HG02678 (cell line): ENCODE data around the gene ATG7.
"Not testable (repeated sequence)": the region's sequence is repeated elsewhere in the genome, so short reads cannot be mapped to it uniquely, and the experiment has no call there.

ENCODE experiments used
- ATAC-seq: cut with Tn5 transposase; IDR thresholded peaks from one replicate; pipeline ENCODE4 v1.9.1; 2021; ENCODE audit warnings: mild to moderate bottlenecking, moderate library complexity; ENCODE audit not compliant: unreplicated experiment

ATG7 gene

GRCh38 chr3:11250902-11251806, 21.0 kb upstream of the ATG7 start:
- no peak for ATAC-seq

DNA sequence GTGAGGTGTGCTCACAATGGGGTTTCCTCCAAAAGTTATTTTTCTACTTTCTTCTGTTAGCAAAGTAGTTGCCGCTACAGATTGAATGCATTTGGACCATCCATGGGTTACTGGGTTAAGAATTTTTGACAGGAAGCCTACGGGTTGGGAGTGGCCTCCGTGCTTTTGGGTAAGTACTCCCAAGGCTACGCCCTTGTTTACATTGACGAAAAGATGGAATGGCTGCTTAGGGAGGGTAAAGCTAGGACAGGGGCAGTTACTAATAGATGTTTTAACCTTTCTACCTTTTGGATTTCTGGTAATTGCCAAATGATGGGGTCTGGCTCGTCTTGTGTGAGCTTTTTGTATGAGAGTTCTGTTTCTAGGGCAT, 20.4 kb upstream of the ATG7 start:
- ATAC-seq: no peak

GRCh38 chr3:11254876-11255275, 17.3 kb upstream of the ATG7 start:
- ATAC-seq: no peak

DNA sequence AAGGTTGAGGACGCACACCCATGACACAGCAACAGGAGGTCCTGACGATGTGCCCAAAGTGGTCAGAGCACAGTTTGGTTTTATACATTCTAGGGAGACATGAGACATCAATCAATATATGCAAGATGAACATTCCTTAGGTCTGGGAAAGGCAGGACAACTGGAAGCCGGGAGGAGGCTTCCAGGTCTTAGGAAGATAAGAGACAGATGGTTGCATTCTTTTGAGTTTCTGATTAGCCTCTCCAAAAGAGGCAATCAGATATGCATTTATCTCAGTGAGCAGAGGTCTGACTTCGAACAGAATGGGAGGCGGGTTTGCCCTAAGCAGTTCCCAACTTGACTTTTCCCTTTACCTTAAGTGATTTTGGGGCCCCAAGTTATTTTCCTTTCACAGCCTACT, 16.7 kb upstream of the ATG7 start:
- not testable (repeated sequence) for ATAC-seq

- ATAC-seq: no peak
Measured at GRCh38 chr3:11258958-11259357, 13.2 kb upstream of the ATG7 start.

DNA sequence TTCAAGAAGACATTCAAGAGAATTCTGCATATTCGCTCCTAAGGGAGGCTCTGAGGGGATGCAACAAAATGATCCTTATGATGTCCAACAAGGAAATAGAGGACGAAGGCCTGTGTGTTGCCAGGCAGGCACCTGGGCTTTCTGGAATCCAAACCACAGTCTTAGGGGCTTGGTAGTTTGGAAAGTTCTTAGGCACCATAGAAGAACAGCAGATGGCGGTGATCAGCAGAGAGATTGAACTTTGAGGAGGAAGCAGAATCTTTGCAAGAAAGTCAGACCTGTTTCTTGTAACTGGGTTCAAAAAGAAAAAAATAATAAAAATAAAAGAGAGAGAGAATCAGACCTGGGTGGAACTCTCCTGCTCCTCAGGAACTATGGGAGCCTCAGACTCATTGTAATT, 11.7 kb upstream of the ATG7 start:
- no peak for ATAC-seq

DNA sequence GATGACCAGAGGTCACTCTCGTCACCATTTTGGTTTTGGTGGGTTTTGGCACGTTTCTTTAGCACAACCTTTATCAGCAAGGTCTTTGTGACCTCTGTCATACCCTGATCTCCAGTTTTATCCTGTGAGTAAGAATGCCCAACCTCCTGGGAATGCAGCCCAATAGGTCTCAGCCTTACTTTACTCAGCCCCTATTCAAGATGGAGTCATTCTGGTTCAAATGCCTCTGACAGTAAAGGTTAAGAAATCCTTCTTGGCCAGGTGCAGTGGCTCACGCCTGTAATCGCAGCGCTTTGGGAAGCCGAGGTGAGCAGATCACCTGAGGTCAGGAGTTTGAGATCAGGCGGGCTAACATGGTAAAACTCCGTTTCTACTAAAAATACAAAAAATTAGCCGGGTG, 3.2 kb upstream of the ATG7 start:
- no peak for ATAC-seq

GRCh38 chr3:11272906-11273574, 843 bp downstream of the ATG7 start:
- ATAC-seq: no peak

- no peak for ATAC-seq
Measured at GRCh38 chr3:11273891-11274291, 1.7 kb downstream of the ATG7 start.

- ATAC-seq: no peak
Measured at GRCh38 chr3:11274566-11275142, 2.5 kb downstream of the ATG7 start.

GRCh38 chr3:11275926-11276325, 3.7 kb downstream of the ATG7 start:
- no peak for ATAC-seq

GRCh38 chr3:11276901-11277300, 4.7 kb downstream of the ATG7 start:
- no peak for ATAC-seq

DNA sequence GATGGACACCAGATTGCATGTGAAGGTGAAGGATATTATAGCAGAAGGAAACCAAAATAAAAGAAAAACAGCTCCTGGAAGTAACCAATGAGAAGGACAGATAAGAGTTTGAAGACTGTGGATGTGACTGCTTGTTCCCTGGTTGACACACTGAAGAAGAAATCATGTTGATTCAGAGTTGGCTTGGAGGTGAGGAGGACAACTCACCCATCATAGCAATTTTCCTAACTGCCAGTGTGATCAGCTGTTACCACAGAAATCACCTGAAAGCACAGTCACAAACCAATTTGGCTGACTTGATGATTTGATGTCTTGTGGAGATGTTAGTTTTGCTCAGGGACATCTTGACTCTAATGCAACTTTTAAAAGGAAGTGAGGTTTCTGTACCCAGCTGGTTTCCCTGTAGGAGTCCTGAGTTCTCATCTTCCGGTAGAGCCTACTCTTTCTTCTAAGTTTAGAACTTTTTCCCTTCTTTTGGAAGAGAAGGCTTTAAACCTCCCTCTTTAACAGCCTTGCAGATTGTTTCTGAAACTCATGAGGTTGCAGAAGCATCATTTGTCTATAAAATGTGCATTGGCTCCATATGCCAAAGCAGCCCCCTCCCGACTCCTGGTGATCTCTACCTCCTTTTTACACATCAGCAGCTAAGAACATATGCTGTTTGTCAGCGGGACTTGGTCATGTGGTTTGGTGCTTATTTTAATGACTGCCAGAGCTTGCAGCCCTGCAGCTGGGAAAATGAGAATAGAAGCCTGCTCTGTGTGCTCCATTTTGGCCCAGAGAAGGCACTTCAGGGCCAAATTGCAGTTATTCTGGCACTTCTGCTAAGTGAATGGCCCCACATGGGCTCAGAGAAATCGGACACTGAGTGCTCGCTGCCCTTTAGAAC, 10.3 kb downstream of the ATG7 start:
- no peak for ATAC-seq

DNA sequence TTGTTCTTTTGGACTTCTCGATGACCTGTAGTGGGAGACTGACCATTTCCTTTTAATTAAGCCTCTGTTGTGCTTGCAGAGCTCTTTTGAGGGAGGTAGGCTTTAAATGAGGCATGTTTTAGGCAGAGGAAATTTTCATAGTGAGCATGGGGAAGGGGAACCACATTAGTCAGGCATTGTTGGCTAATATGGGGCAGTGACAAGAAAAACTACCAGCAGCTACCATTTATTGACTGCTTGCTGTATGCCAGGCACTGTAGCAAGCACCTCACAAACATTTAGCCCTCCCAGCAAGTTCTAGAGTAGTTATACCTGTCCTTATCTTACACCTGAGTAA, 10.9 kb downstream of the ATG7 start:
- no peak for ATAC-seq

DNA sequence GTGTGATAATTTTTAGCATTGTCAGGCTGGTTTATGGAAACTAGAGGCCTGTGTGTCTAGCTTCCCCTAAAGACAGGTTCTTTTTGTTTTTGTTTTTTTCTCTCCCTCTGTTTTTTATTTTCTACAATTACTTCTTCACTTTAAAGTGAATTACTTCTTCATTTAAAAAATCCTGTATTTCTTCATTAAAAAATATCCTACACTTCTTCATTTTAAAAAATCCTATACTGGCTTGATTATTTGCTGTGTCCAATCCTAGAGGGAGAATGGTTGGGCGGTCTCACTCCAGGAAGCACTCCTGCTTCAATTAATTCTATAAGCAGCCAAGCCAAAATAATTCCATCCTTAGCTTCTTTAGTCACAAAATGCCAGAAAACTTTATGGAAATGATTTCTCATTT, 11.8 kb downstream of the ATG7 start:
- ATAC-seq: no peak

DNA sequence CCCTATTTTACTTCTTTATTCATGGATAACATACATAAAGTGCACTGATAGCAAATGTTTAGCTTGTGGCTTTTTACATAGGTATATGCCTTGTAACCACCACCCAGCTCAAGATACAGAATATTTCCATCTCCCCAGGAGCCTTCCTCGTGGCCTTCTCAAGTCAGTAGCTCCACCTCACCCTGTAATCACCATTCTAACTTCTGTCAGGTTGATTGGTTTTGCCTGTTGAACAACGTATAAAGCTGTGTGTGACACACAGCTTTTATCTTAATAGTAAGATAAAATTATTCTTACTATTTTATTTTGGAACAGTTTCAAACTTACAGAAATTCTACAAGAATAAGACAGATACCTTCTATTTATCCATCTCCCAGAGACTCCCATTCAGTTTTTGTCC, 13.3 kb downstream of the ATG7 start:
- ATAC-seq: no peak

DNA sequence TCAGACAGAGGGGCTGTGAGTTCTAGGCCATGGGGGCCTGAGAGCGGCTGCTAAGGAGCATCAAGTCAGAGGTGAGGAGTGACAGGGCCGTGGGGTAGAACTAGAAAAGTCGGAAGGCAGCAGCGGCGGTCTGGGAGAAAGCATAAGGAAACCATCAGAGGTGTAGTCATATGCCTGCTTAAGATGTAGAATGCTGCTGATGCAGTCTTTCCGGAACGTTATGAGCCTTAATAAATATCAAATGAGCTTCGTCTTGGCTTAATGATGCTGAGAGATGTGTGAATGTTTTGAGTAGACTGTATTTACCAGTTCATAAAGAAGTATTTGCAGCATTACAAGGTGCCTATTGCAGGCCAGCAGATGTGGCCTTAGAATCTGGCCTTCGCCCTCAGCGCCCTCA, 15.2 kb downstream of the ATG7 start:
- no peak for ATAC-seq

DNA sequence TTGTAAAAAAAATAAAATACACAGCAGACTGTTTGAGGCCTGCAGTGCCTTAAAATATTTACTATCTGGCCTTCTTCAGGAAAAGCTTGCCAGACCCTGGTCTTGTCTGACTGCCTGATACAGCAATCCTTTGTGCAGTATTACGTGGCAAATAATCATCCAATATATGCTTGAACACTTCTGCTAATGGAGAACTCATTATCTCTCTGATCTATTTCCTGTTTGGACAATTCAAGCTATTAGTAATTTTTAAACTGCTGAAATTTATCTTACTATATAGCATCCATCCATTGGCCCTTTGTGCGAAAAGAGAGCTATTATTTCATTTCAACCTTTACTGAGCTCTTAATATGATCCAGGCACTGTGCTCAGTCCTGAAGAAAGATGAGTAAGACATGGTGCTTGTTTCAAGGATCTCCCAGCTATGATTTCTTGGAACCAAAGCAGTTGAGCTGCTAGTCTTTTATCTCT, 15.9 kb downstream of the ATG7 start:
- no peak for ATAC-seq

DNA sequence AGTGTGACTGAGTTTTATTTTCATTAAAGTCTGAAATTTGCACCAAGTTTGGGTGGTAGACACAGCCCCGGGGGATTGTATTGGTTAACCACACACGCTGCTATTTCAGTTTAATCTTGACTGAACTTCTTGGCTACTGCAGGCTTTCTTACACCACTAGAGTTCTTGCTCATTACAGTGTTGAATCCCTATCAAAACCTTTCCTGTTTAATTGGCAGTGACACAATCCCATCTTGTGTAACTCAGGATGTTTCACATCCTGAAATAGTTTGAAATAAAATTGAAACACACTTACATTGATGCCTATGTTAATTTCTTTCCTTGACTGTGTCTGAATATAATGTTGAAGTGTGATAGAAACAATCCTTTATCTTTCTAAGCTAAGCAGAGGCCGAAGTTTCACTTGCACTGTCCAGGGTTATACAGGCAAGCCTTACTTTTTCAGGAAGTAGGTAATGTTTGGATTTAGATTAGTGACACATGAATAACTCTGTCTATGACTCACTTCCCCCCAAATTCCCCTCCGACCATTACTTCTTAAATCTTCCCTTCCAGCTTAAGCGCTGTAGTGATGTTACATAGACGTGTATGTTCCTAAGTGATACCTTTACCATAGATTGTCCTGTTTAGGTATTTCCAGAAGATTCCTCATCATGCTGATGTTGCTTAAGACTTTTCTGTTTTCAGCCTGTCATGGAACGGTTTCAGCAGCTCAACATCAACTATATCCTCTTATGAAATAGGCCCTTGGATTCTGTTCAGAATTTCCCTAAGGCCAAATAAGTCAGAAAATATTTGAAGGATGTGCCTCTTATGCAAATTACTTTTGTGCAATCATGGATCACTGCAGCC, 16.8 kb downstream of the ATG7 start:
- ATAC-seq: peak; percentile 67

DNA sequence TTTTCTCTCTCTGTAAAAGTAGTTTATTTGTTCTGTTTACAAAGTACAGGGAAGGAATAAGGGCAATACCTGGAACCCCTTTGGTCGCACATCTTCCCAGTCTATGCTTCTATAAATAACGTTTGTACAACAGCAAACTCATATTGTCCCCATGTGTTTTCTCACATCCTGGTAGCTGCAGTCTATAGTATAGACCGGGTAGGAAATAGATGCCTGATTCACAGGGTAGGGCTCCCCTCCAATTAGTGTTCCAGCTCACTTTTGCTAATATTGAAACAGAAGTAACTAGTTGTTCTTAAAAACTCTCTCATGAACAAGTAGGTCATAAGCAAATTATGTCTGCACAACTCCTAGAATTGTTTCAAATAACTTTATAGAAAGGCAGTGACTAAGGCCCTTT, 17.7 kb downstream of the ATG7 start:
- ATAC-seq: no peak
